Measurements from ENCODE around the gene LSMEM2. TPM values are rescaled to one million over a fixed set of nuclear protein-coding genes. Genes with fewer than 3 reads are reported as not detected.
A peak's percentile ranks its signal among the peaks of the same experiment; 100 is the strongest.

The LSMEM2 gene
- polyA plus RNA-seq, 4 donors: 0.25 to 0.82 (median 0.53) TPM

GRCh38 chr3:50334339-50335075 lies 55.6 kb downstream of the LSMEM2 start:
- DNase-seq (ENCODE audit: low read depth in 4 of 4, low spot score in 2 of 4): no peak

GRCh38 chr3:50336452-50337174 lies 57.7 kb downstream of the LSMEM2 start:
- no peak for DNase-seq (ENCODE audit: low read depth in 4 of 4, low spot score in 2 of 4)

- peak in 3 of 4 donors; percentile 90 to 96 (median 94) for DNase-seq (ENCODE audit: low read depth in 4 of 4, low spot score in 2 of 4)
Measured at GRCh38 chr3:50337175-50337861, 58.4 kb downstream of the LSMEM2 start.

Other genes starting within 250 kb of the LSMEM2 start
- gene RBM5, start 190.2 kb upstream of the LSMEM2 start, polyA plus RNA-seq (ENCODE audit: insufficient read length in 4 of 4): 100 to 1,000 TPM; 202 to 421 (median 311) TPM
- gene SEMA3F, start 123.8 kb upstream of the LSMEM2 start, polyA plus RNA-seq (ENCODE audit: insufficient read length in 4 of 4): 100 to 1,000 TPM in 1 of 4 donors, 10 to 100 TPM in 3; 68.6 to 101 (median 80.4) TPM
- not detected for gene GNAT1, start 87.5 kb upstream of the LSMEM2 start, polyA plus RNA-seq (ENCODE audit: insufficient read length in 4 of 4)
- gene SLC38A3, start 73.8 kb upstream of the LSMEM2 start, polyA plus RNA-seq (ENCODE audit: insufficient read length in 4 of 4): 1 to 10 TPM; 4.4 to 8.4 (median 7.8) TPM
- 100 to 1,000 TPM; 176 to 232 (median 220) TPM for gene GNAI2, start 42.9 kb upstream of the LSMEM2 start, polyA plus RNA-seq (ENCODE audit: insufficient read length in 4 of 4)
- 100 to 1,000 TPM in 3 of 4 donors, 10 to 100 TPM in 1; 71.0 to 119 (median 108) TPM for gene SEMA3B, start 9.9 kb upstream of the LSMEM2 start, polyA plus RNA-seq (ENCODE audit: insufficient read length in 4 of 4)
- 10 to 100 TPM; 34.8 to 51.9 (median 48.5) TPM for gene IFRD2, start 13.3 kb downstream of the LSMEM2 start, polyA plus RNA-seq (ENCODE audit: insufficient read length in 4 of 4)
- 1 to 10 TPM; 2.8 to 4.3 (median 3.6) TPM for gene HYAL3, start 20.3 kb downstream of the LSMEM2 start, polyA plus RNA-seq (ENCODE audit: insufficient read length in 4 of 4)
- gene NAA80, start 20.3 kb downstream of the LSMEM2 start, polyA plus RNA-seq (ENCODE audit: insufficient read length in 4 of 4): 10 to 100 TPM in 2 of 4 donors, 1 to 10 TPM in 2; 7.3 to 13.0 (median 10.3) TPM
- 1 to 10 TPM; 6.4 to 7.8 (median 7.4) TPM for gene HYAL1, start 24.5 kb downstream of the LSMEM2 start, polyA plus RNA-seq (ENCODE audit: insufficient read length in 4 of 4)
- 100 to 1,000 TPM in 1 of 4 donors, 10 to 100 TPM in 3; 63.2 to 101 (median 74.4) TPM for gene HYAL2, start 43.7 kb downstream of the LSMEM2 start, polyA plus RNA-seq (ENCODE audit: insufficient read length in 4 of 4)
- 10 to 100 TPM; 23.8 to 32.6 (median 25.6) TPM for gene TUSC2, start 49.1 kb downstream of the LSMEM2 start, polyA plus RNA-seq (ENCODE audit: insufficient read length in 4 of 4)
- 10 to 100 TPM; 16.7 to 22.7 (median 21.2) TPM for gene RASSF1, start 61.7 kb downstream of the LSMEM2 start, polyA plus RNA-seq (ENCODE audit: insufficient read length in 4 of 4)
- gene ZMYND10, start 66.6 kb downstream of the LSMEM2 start, polyA plus RNA-seq (ENCODE audit: insufficient read length in 4 of 4): 1 to 10 TPM; 3.1 to 5.1 (median 4.4) TPM
- gene NPRL2, start 71.7 kb downstream of the LSMEM2 start, polyA plus RNA-seq (ENCODE audit: insufficient read length in 4 of 4): 10 to 100 TPM; 30.1 to 33.1 (median 32.2) TPM
- 10 to 100 TPM; 13.7 to 17.7 (median 15.0) TPM for gene CYB561D2, start 71.8 kb downstream of the LSMEM2 start, polyA plus RNA-seq (ENCODE audit: insufficient read length in 4 of 4)
- 10 to 100 TPM; 33.8 to 52.1 (median 42.6) TPM for gene TMEM115, start 80.4 kb downstream of the LSMEM2 start, polyA plus RNA-seq (ENCODE audit: insufficient read length in 4 of 4)
- 10 to 100 TPM; 13.3 to 18.6 (median 16.3) TPM for gene CACNA2D2, start 224.5 kb downstream of the LSMEM2 start, polyA plus RNA-seq (ENCODE audit: insufficient read length in 4 of 4)

Data from left renal cortex interstitium (tissue), 4 donors.